Thyroid gland (tissue), 4 donors: ENCODE data around the gene TDRD1. TPM values are rescaled to one million over a fixed set of nuclear protein-coding genes. Genes with fewer than 3 reads are reported as not detected.

ENCODE experiments used
- DNase-seq, 2 donors: peaks; one replicate each; pipeline ENCODE4 v3.0.0-alpha.2; 2019
- H3K27ac ChIP-seq, 3 donors: fragments of 200-600 bp; sonication (generic); 1 replicate in 2 of 3; 2 replicates in 1 of 3; pipeline ENCODE4 v1.5.1; 2016 to 2019; ENCODE audit warnings: mild to moderate bottlenecking in 1 of 3, moderate library complexity in 1 of 3
- H3K27me3 ChIP-seq: fragments of 200-600 bp; sonication (generic); one replicate; pipeline ENCODE4 v1.5.1; 2019
- H3K36me3 ChIP-seq, 2 donors: fragments of 200-600 bp; sonication (generic); one replicate each; pipeline ENCODE4 v1.5.1; 2016 to 2019
- H3K4me1 ChIP-seq, 2 donors: fragments of 200-600 bp; sonication (generic); one replicate each; pipeline ENCODE4 v1.5.1; 2017 to 2019
- H3K4me3 ChIP-seq, 3 donors: fragments of 200-600 bp; sonication (generic); replicated peaks in 1 of 3; 1 replicate in 2 of 3; 2 replicates in 1 of 3; pipeline ENCODE4 v1.5.1; 2016; ENCODE audit warnings: mild to moderate bottlenecking in 1 of 3
- H3K9me3 ChIP-seq: fragments of 200-600 bp; sonication (generic); one replicate; pipeline ENCODE4 v1.5.1; 2017
- POLR2A ChIP-seq, 2 donors: fragments of 450-650 bp; IDR thresholded peaks; one replicate each; pipeline ENCODE4 v1.6.1; 2017; ENCODE audit warnings: antibody characterized with exemption in 2 of 2, mild to moderate bottlenecking in 2 of 2, moderate library complexity in 1 of 2
- WGBS, 2 donors: methylation state at CpG; one replicate each; pipeline ENCODE4 v1.1.5; 2017; 5-methylcytosine and 5-hydroxymethylcytosine counted together
- intact Hi-C: fragments of 100-400 bp; cut with DNase I; formaldehyde crosslinking; loops from one replicate; pipeline ENCODE4 v1.15.1; 2023
- total RNA-seq, 4 donors: library from RNA; depleted of rRNA; stranded (reverse); fragments of >200 nt; gene quantifications; one replicate each; pipeline ENCODE4 v1.2.3, GENCODE V29; 2016
- TF ChIP-seq, protein P1 (sequence below), 6 experiments: fragments of 200-600 bp in 3 of 6; fragments of 450-650 bp in 3 of 6; sonication (generic) in 3 of 6; IDR thresholded peaks; one replicate each; pipeline ENCODE4 v1.5.1; 2016 to 2019; ENCODE audit warnings: antibody characterized with exemption in 6 of 6, mild to moderate bottlenecking in 2 of 6, inconsistent platforms in 1 of 6, moderate library complexity in 1 of 6

The TDRD1 gene
- total RNA-seq, 4 donors from 2014 or later: 0.22 to 0.67 TPM; not detected in 2

DNA sequence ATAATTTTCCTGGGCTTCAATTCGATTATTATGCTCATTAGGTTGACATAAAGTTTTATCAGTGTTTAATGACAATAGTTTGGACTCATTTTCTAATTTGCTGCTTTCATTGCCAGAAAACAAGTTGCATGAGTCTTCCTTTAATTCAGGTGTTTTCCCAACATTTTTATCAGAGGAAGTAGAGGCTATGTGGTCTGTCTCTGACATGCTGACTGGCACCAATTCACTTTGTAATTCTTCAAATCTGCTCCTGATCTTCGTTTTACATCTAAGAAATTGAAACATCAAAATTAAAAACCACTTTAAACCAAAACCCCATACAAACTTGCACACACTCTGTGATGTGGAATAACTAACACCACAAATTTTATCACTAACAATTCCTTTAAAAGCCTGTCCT, 16.1 kb upstream of the TDRD1 start:
- intact Hi-C loops: no loop called here
- DNase-seq: no peak
- WGBS, 2 donors: 80 to 81% methylated on average over 2 of the region's 2 CpGs
- Histone ChIP-seq H3K9me3 (no peaks in the 10 kb centered on the region), H3K4me3 (no peak overlapping the region), H3K27me3 (no peaks in the 10 kb centered on the region), H3K36me3 (no peaks in the 10 kb centered on the region), H3K4me1 (peaks cover 15 to 16% of the 10 kb centered on the region in 2 donors), H3K27ac (no peak overlapping the region)
- TF ChIP-seq, protein P1, sequence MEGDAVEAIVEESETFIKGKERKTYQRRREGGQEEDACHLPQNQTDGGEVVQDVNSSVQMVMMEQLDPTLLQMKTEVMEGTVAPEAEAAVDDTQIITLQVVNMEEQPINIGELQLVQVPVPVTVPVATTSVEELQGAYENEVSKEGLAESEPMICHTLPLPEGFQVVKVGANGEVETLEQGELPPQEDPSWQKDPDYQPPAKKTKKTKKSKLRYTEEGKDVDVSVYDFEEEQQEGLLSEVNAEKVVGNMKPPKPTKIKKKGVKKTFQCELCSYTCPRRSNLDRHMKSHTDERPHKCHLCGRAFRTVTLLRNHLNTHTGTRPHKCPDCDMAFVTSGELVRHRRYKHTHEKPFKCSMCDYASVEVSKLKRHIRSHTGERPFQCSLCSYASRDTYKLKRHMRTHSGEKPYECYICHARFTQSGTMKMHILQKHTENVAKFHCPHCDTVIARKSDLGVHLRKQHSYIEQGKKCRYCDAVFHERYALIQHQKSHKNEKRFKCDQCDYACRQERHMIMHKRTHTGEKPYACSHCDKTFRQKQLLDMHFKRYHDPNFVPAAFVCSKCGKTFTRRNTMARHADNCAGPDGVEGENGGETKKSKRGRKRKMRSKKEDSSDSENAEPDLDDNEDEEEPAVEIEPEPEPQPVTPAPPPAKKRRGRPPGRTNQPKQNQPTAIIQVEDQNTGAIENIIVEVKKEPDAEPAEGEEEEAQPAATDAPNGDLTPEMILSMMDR (IDR thresholded peaks at IDR 0.05): no peak
- no peak for TF ChIP-seq POLR2A (IDR thresholded peaks at IDR 0.05)

- Histone ChIP-seq H3K27me3 (no peaks in the 10 kb centered on the region), H3K9me3 (no peaks in the 10 kb centered on the region), H3K4me3 (no peak overlapping the region), H3K4me1 (peaks cover 11 to 16% of the 10 kb centered on the region in 2 donors), H3K27ac (peak overlapping the region; percentile 55 to 65 (median 57)), H3K36me3 (no peaks in the 10 kb centered on the region)
- TF ChIP-seq POLR2A (IDR thresholded peaks at IDR 0.05): no peak
- TF ChIP-seq, protein P1 (IDR thresholded peaks at IDR 0.05): no peak
- DNase-seq: no peak
- WGBS, 2 donors: 42 to 50% methylated on average over 3 of the region's 3 CpGs
- intact Hi-C loops: no loop called here
Measured at GRCh38 chr10:114166043-114166442, 13.1 kb upstream of the TDRD1 start.

- Histone ChIP-seq H3K27me3 (no peaks in the 10 kb centered on the region), H3K4me1 (peaks cover 11 to 16% of the 10 kb centered on the region in 2 donors), H3K9me3 (no peaks in the 10 kb centered on the region), H3K36me3 (no peaks in the 10 kb centered on the region), H3K27ac (peak overlapping the region; percentile 55 to 65 (median 57)), H3K4me3 (no peak overlapping the region)
- intact Hi-C loops: no loop called here
- TF ChIP-seq, protein P1 (IDR thresholded peaks at IDR 0.05): no peak
- TF ChIP-seq POLR2A (IDR thresholded peaks at IDR 0.05): no peak
- WGBS, 2 donors: 58 to 64% methylated on average over 3 of the region's 3 CpGs
- DNase-seq: no peak
Measured at GRCh38 chr10:114166494-114166893, 12.7 kb upstream of the TDRD1 start.

- 93 to 96% methylated on average over 3 of the region's 3 CpGs for whole genome bisulfite sequencing, 2 donors
- peaks cover 11 to 21% of the 10 kb centered on the region in 2 donors for H3K4me1 ChIP-seq
- no peak for DNase-seq
- H3K27ac ChIP-seq: no peak overlapping the region
- H3K36me3 ChIP-seq: no peaks in the 10 kb centered on the region
- intact Hi-C loops: no loop called here
- no peaks in the 10 kb centered on the region for H3K27me3 ChIP-seq
- no peak for TF ChIP-seq POLR2A (IDR thresholded peaks at IDR 0.05)
- TF ChIP-seq, protein P1 (IDR thresholded peaks at IDR 0.05): no peak
- H3K9me3 ChIP-seq: no peaks in the 10 kb centered on the region
- no peak overlapping the region for H3K4me3 ChIP-seq
Measured at GRCh38 chr10:114167985-114168384, 11.2 kb upstream of the TDRD1 start.

GRCh38 chr10:114168450-114169009, 10.6 kb upstream of the TDRD1 start:
- intact Hi-C loops: no loop called here
- H3K27me3 ChIP-seq: no peaks in the 10 kb centered on the region
- DNase-seq: no peak
- TF ChIP-seq POLR2A (IDR thresholded peaks at IDR 0.05): no peak
- TF ChIP-seq, protein P1 (IDR thresholded peaks at IDR 0.05): no peak
- no peak overlapping the region for H3K27ac ChIP-seq
- no peak overlapping the region for H3K4me3 ChIP-seq
- peaks cover 7 to 16% of the 10 kb centered on the region in 2 donors for H3K4me1 ChIP-seq
- WGBS, 2 donors: 95 to 97% methylated on average over 3 of the region's 3 CpGs
- H3K9me3 ChIP-seq: no peaks in the 10 kb centered on the region
- no peaks in the 10 kb centered on the region for H3K36me3 ChIP-seq
